Prostate gland (tissue), 2 donors: ENCODE results near the gene NLRC5.

Source experiments
- CTCF ChIP-seq, 4 experiments: fragments of 200-600 bp in 2 of 4; fragments of 450-650 bp in 2 of 4; sonication (generic) in 2 of 4; IDR thresholded peaks; 1 replicate in 3 of 4; 2 replicates in 1 of 4; pipeline ENCODE4 v1.5.1; 2016 to 2019; ENCODE audit warnings: antibody characterized with exemption in 4 of 4, mild to moderate bottlenecking in 2 of 4, moderate library complexity in 2 of 4
- POLR2A ChIP-seq: fragments of 450-650 bp; IDR thresholded peaks from one replicate; pipeline ENCODE4 v1.6.1; 2016; ENCODE audit warnings: antibody characterized with exemption, mild to moderate bottlenecking
- POLR2AphosphoS5 ChIP-seq: sonication (generic); formaldehyde crosslinking; IDR thresholded peaks from one replicate; pipeline ENCODE4 v1.6.1; 2017; ENCODE audit warnings: antibody characterized with exemption

GRCh38 chr16:56985288-56985961 is 3.9 kb upstream of the NLRC5 start:
- TF ChIP-seq POLR2AphosphoS5 = peak; percentile 8
- no peak for TF ChIP-seq POLR2A
- TF ChIP-seq CTCF (IDR thresholded peaks at IDR 0.05) = no peak
